ENCODE data around the gene PIK3R2. TPM values are rescaled to one million over a fixed set of nuclear protein-coding genes. Genes with fewer than 3 reads are reported as not detected.

The PIK3R2 gene
- total and polyA plus RNA-seq, 2 of the 4 experiments (the other 2 are of a cell fraction), result 12.2 to 25.1 TPM

- in situ Hi-C loops (cut with MboI; ENCODE audit: low sequenced_read_pairs) (loop anchor here (10.0 kb wide), 2 partner anchors 133 to 223 kb away; partner anchors contain the start of genes LSM4 and SSBP4), intact Hi-C loops (cut with micrococcal nuclease) (loop anchor here (1.0 kb wide), 1 partner anchor 60 kb away; no protein-coding TSS in a partner anchor), dilution Hi-C loops (cut with HindIII; ENCODE audit: low sequenced_read_pairs, unreplicated experiment) (no loop called here)
- peak overlapping the region; percentile 81 for H3K9ac ChIP-seq (ENCODE audit: low read depth, low read length)
- WGBS, 2 experiments (ENCODE audit: extremely low coverage in 2 of 2, insufficient read length in 1 of 2), result no CpG with 5 or more reads among the region's 5 CpGs
- no peak overlapping the region for H4K5ac ChIP-seq (ENCODE audit: low read depth, low read length)
- no peak overlapping the region for H2AK5ac ChIP-seq (ENCODE audit: low read depth, low read length)
- H3K4me2 ChIP-seq (ENCODE audit: low read depth, low read length), result peak overlapping the region; percentile 86
- H3K18ac ChIP-seq (ENCODE audit: low read depth, low read length), result no peak overlapping the region
- no peak overlapping the region for H3K14ac ChIP-seq (replicated peaks; ENCODE audit: low read depth, low read length)
- POLR2A ChIA-PET (ENCODE audit: unreplicated experiment), result interaction anchor here (2.2 kb wide), 1 partner anchor 90 kb away, joined by 5 read pairs; the partner anchor contains the start of gene JUND
- TF ChIP-seq MAZ (IDR thresholded peaks at IDR 0.05; ENCODE audit: borderline replicate concordance, low read depth, low read length) (no peak), USF2 (IDR thresholded peaks at IDR 0.05; ENCODE audit: low read depth, low read length) (no peak), MXI1 (IDR thresholded peaks at IDR 0.05; ENCODE audit: borderline replicate concordance, low read depth, low read length) (no peak), ELK1 (IDR thresholded peaks at IDR 0.05; ENCODE audit: borderline replicate concordance, low read depth, low read length) (no peak), CHD1 (IDR thresholded peaks at IDR 0.05; ENCODE audit: low read depth, low read length) (no peak), RAD21 (IDR thresholded peaks at IDR 0.05; ENCODE audit: low read length) (no peak), RCOR1 (IDR thresholded peaks at IDR 0.05; ENCODE audit: insufficient replicate concordance, low read length) (no peak), NFE2L2 (IDR thresholded peaks at IDR 0.05; ENCODE audit: low read depth, low read length) (no peak), CTCF (conservative IDR thresholded peaks at IDR 0.05; ENCODE audit: low read depth, low read length) (no peak), MAFK (IDR thresholded peaks at IDR 0.05; ENCODE audit: low read depth, low read length) (no peak), FOS (IDR thresholded peaks at IDR 0.05; ENCODE audit: low read depth, low read length) (no peak)
- peak overlapping the region; percentile 12; the same call in 1 of the 2 replicates for H3K4me3 ChIP-seq (ENCODE audit: insufficient read depth, low read depth, low read length)
- H2AK9ac ChIP-seq (replicated peaks; ENCODE audit: low read depth, low read length, poor library complexity), result no peak overlapping the region
- no TSS peak for BruUV-seq (replicated peaks)
- H3K36me3 ChIP-seq (ENCODE audit: control insufficient read depth, insufficient read depth, low read length), result peaks cover 8% of the 10 kb centered on the region; the same call in 1 of the 2 replicates
- H3K27ac ChIP-seq (ENCODE audit: insufficient read depth, low read length), result peak overlapping the region; percentile 72; the same call in 1 of the 2 replicates
- CTCF ChIA-PET, result interaction anchor here (0.9 to 1.3 kb wide), 4 partner anchors 16 to 60 kb away, joined by 4 to 6 read pairs (median 4); no protein-coding TSS in a partner anchor
- ATAC-seq (ENCODE audit: low read depth) (no peak), DNase-seq (no peak)
- H3K79me1 ChIP-seq (ENCODE audit: low read depth in 1 of 2, low read length in 2 of 2), result peaks cover 7 to 15% of the 10 kb centered on the region in 2 experiments; a peak in 3 of 4 replicates
- H3K23ac ChIP-seq (ENCODE audit: low read depth, low read length), result peak overlapping the region; percentile 61; the same call in 1 of the 2 replicates
- H2BK120ac ChIP-seq (ENCODE audit: low read depth, low read length), result no peak overlapping the region
- peaks cover 8% of the 10 kb centered on the region for H3K4me1 ChIP-seq (ENCODE audit: control insufficient read depth, insufficient read depth, low read length)
- H2AFZ ChIP-seq (replicated peaks; ENCODE audit: low read length, poor library complexity), result peak overlapping the region; percentile 79
- peaks cover 8% of the 10 kb centered on the region; the same call in 1 of the 2 replicates for H3K9me1 ChIP-seq (ENCODE audit: insufficient read depth, low read length)
- H2BK20ac ChIP-seq (ENCODE audit: low read depth, low read length), result no peak overlapping the region
- H2BK5ac ChIP-seq (ENCODE audit: low read depth, low read length, poor library complexity, severe bottlenecking), result no peak overlapping the region
- H4K91ac ChIP-seq (ENCODE audit: insufficient read depth, low read depth, low read length), result no peak overlapping the region
- H3K56ac ChIP-seq (ENCODE audit: extremely low read depth, insufficient read depth, low read length), result no peak overlapping the region
- peaks cover 8% of the 10 kb centered on the region for H4K20me1 ChIP-seq (ENCODE audit: insufficient read depth, low read length)
- peak overlapping the region; percentile 36 to 72; a peak in 2 of 4 replicates for H4K8ac ChIP-seq (ENCODE audit: low read depth in 2 of 2, low read length in 2 of 2)
- H2BK15ac ChIP-seq (ENCODE audit: low read depth, low read length), result no peak overlapping the region
- no peak overlapping the region; the same call in 1 of the 2 replicates for H3K4ac ChIP-seq (ENCODE audit: low read depth, low read length)
- H3K27me3 ChIP-seq (ENCODE audit: control insufficient read depth, insufficient read depth, low read length), result 0 out of 2 replicates have a peak, but pooled peaks cover 1% of the 10 kb centered on the region
- no peaks in the 10 kb centered on the region for H3K9me3 ChIP-seq (ENCODE audit: control insufficient read depth, insufficient read depth, low read length)
Observed at GRCh38 chr19:18191640-18192062, 38.7 kb downstream of the PIK3R2 start.
